ENCODE measurements around the gene ZC3HAV1L.

- no peak for TF ChIP-seq CTCF (IDR thresholded peaks at IDR 0.05; ENCODE audit: poor library complexity)
- TF ChIP-seq EZH2phosphoT487 (IDR thresholded peaks at IDR 0.05; ENCODE audit: low read depth, severe bottlenecking, unreplicated experiment), result no peak
- TF ChIP-seq EZH2 (IDR thresholded peaks at IDR 0.05; ENCODE audit: borderline replicate concordance), result no peak
Observed at GRCh38 chr7:139055674-139056073, 19.8 kb upstream of the ZC3HAV1L start.
